T-helper 1 cell treated with Interleukin-12 subunit alpha and Interleukin-12 subunit beta and Interleukin-4 antibody, amounts not matched to agents 30 μg/mL and 1 μg/mL, for 36 hours (primary cell): Measurements from ENCODE around the gene RDX.

Experiments
- H3K27ac Mint-ChIP-seq: one replicate; pipeline ENCODE4 v1.8.0; 2021; ENCODE audit warnings: mild to moderate bottlenecking, mixed read lengths
- H3K27me3 Mint-ChIP-seq: one replicate; pipeline ENCODE4 v1.8.0; 2021; ENCODE audit warnings: low read depth, mixed read lengths
- H3K36me3 Mint-ChIP-seq: one replicate; pipeline ENCODE4 v1.8.0; 2021; ENCODE audit warnings: low read depth, mixed read lengths
- H3K4me1 Mint-ChIP-seq: one replicate; pipeline ENCODE4 v1.8.0; 2021; ENCODE audit warnings: low read depth, mixed read lengths
- H3K4me3 Mint-ChIP-seq: one replicate; pipeline ENCODE4 v1.8.0; 2021; ENCODE audit warnings: mild to moderate bottlenecking, moderate library complexity, mixed read lengths
- H3K9me3 Mint-ChIP-seq: one replicate; pipeline ENCODE4 v1.8.0; 2021; ENCODE audit warnings: mixed read lengths

The RDX gene

GRCh38 chr11:110269996-110270395 is 26.4 kb downstream of the RDX start:
- no peak overlapping the region for H3K27ac Mint-ChIP-seq
- H3K4me1 Mint-ChIP-seq, result peaks cover 33% of the 10 kb centered on the region
- peaks cover 18% of the 10 kb centered on the region for H3K36me3 Mint-ChIP-seq
- H3K4me3 Mint-ChIP-seq, result no peak overlapping the region
- H3K27me3 Mint-ChIP-seq, result no peaks in the 10 kb centered on the region
- no peaks in the 10 kb centered on the region for H3K9me3 Mint-ChIP-seq

- Mint-ChIP-seq H3K27me3 (no peaks in the 10 kb centered on the region), H3K27ac (no peak overlapping the region), H3K4me1 (peaks cover 28% of the 10 kb centered on the region), H3K9me3 (no peaks in the 10 kb centered on the region), H3K4me3 (no peak overlapping the region), H3K36me3 (peaks cover 20% of the 10 kb centered on the region)
These were observed 28.0 kb downstream of the RDX start for GRCh38 chr11:110268441-110268840.

GRCh38 chr11:110262072-110262403 is 34.4 kb downstream of the RDX start:
- no peak overlapping the region for H3K27ac Mint-ChIP-seq
- H3K4me3 Mint-ChIP-seq, result no peak overlapping the region
- H3K4me1 Mint-ChIP-seq, result peaks cover 4% of the 10 kb centered on the region
- H3K27me3 Mint-ChIP-seq, result no peaks in the 10 kb centered on the region
- H3K9me3 Mint-ChIP-seq, result no peaks in the 10 kb centered on the region
- peaks cover 40% of the 10 kb centered on the region for H3K36me3 Mint-ChIP-seq

GRCh38 chr11:110261195-110262071 is 35.0 kb downstream of the RDX start:
- no peaks in the 10 kb centered on the region for H3K27me3 Mint-ChIP-seq
- H3K9me3 Mint-ChIP-seq, result no peaks in the 10 kb centered on the region
- H3K36me3 Mint-ChIP-seq, result peaks cover 41% of the 10 kb centered on the region
- no peak overlapping the region for H3K4me3 Mint-ChIP-seq
- no peak overlapping the region for H3K27ac Mint-ChIP-seq
- H3K4me1 Mint-ChIP-seq, result peaks cover 4% of the 10 kb centered on the region

- Mint-ChIP-seq H3K27me3 (no peaks in the 10 kb centered on the region), H3K4me3 (no peak overlapping the region), H3K4me1 (peaks cover 8% of the 10 kb centered on the region), H3K27ac (no peak overlapping the region), H3K9me3 (no peaks in the 10 kb centered on the region), H3K36me3 (peaks cover 25% of the 10 kb centered on the region)
These were observed 42.9 kb downstream of the RDX start for GRCh38 chr11:110253525-110253924.

- Mint-ChIP-seq H3K27ac (no peak overlapping the region), H3K27me3 (no peaks in the 10 kb centered on the region), H3K9me3 (no peaks in the 10 kb centered on the region), H3K36me3 (peaks cover 24% of the 10 kb centered on the region), H3K4me3 (no peak overlapping the region), H3K4me1 (peaks cover 8% of the 10 kb centered on the region)
These were observed 44.6 kb downstream of the RDX start for GRCh38 chr11:110251836-110252235.

GRCh38 chr11:110250168-110250567 is 46.2 kb downstream of the RDX start:
- no peak overlapping the region for H3K27ac Mint-ChIP-seq
- no peaks in the 10 kb centered on the region for H3K9me3 Mint-ChIP-seq
- no peak overlapping the region for H3K4me3 Mint-ChIP-seq
- H3K4me1 Mint-ChIP-seq, result peaks cover 8% of the 10 kb centered on the region
- peaks cover 24% of the 10 kb centered on the region for H3K36me3 Mint-ChIP-seq
- no peaks in the 10 kb centered on the region for H3K27me3 Mint-ChIP-seq

- Mint-ChIP-seq H3K4me1 (peaks cover 8% of the 10 kb centered on the region), H3K36me3 (peaks cover 24% of the 10 kb centered on the region), H3K9me3 (no peaks in the 10 kb centered on the region), H3K27me3 (no peaks in the 10 kb centered on the region), H3K4me3 (no peak overlapping the region), H3K27ac (no peak overlapping the region)
These were observed 46.6 kb downstream of the RDX start for GRCh38 chr11:110249766-110250165.

- Mint-ChIP-seq H3K36me3 (peaks cover 22% of the 10 kb centered on the region), H3K4me3 (no peak overlapping the region), H3K9me3 (no peaks in the 10 kb centered on the region), H3K4me1 (peaks cover 5% of the 10 kb centered on the region), H3K27me3 (no peaks in the 10 kb centered on the region), H3K27ac (no peak overlapping the region)
These were observed 47.3 kb downstream of the RDX start for GRCh38 chr11:110249066-110249465.

- H3K9me3 Mint-ChIP-seq, result no peaks in the 10 kb centered on the region
- peaks cover 4% of the 10 kb centered on the region for H3K4me1 Mint-ChIP-seq
- H3K4me3 Mint-ChIP-seq, result no peak overlapping the region
- H3K27me3 Mint-ChIP-seq, result no peaks in the 10 kb centered on the region
- H3K27ac Mint-ChIP-seq, result no peak overlapping the region
- peaks cover 26% of the 10 kb centered on the region for H3K36me3 Mint-ChIP-seq
These were observed 52.6 kb downstream of the RDX start for GRCh38 chr11:110243791-110244190.

- no peak overlapping the region for H3K4me3 Mint-ChIP-seq
- H3K9me3 Mint-ChIP-seq, result no peaks in the 10 kb centered on the region
- H3K27me3 Mint-ChIP-seq, result no peaks in the 10 kb centered on the region
- H3K36me3 Mint-ChIP-seq, result peaks cover 29% of the 10 kb centered on the region
- H3K4me1 Mint-ChIP-seq, result peaks cover 4% of the 10 kb centered on the region
- H3K27ac Mint-ChIP-seq, result no peak overlapping the region
These were observed 53.7 kb downstream of the RDX start for GRCh38 chr11:110242746-110243145.

GRCh38 chr11:110242188-110242587 is 54.2 kb downstream of the RDX start:
- H3K27ac Mint-ChIP-seq, result no peak overlapping the region
- peaks cover 31% of the 10 kb centered on the region for H3K36me3 Mint-ChIP-seq
- no peak overlapping the region for H3K4me3 Mint-ChIP-seq
- no peaks in the 10 kb centered on the region for H3K27me3 Mint-ChIP-seq
- H3K9me3 Mint-ChIP-seq, result no peaks in the 10 kb centered on the region
- peaks cover 4% of the 10 kb centered on the region for H3K4me1 Mint-ChIP-seq

- Mint-ChIP-seq H3K4me1 (peaks cover 4% of the 10 kb centered on the region), H3K9me3 (no peaks in the 10 kb centered on the region), H3K27me3 (no peaks in the 10 kb centered on the region), H3K4me3 (no peak overlapping the region), H3K36me3 (peaks cover 48% of the 10 kb centered on the region), H3K27ac (no peak overlapping the region)
These were observed 60.4 kb downstream of the RDX start for GRCh38 chr11:110235966-110236365.

GRCh38 chr11:110230377-110230776 is 66.0 kb downstream of the RDX start:
- H3K36me3 Mint-ChIP-seq, result peaks cover 53% of the 10 kb centered on the region
- H3K27ac Mint-ChIP-seq, result no peak overlapping the region
- H3K4me3 Mint-ChIP-seq, result no peak overlapping the region
- H3K9me3 Mint-ChIP-seq, result no peaks in the 10 kb centered on the region
- H3K27me3 Mint-ChIP-seq, result no peaks in the 10 kb centered on the region
- peaks cover 4% of the 10 kb centered on the region for H3K4me1 Mint-ChIP-seq

- Mint-ChIP-seq H3K27ac (no peak overlapping the region), H3K27me3 (no peaks in the 10 kb centered on the region), H3K4me3 (no peak overlapping the region), H3K4me1 (peaks cover 2% of the 10 kb centered on the region), H3K9me3 (no peaks in the 10 kb centered on the region), H3K36me3 (peaks cover 20% of the 10 kb centered on the region)
These were observed 77.2 kb downstream of the RDX start for GRCh38 chr11:110219006-110219785.
